GM18861 (cell line): ENCODE data around the gene SLC22A23.
"Not testable (repeated sequence)": the region's sequence is repeated elsewhere in the genome, so short reads cannot be mapped to it uniquely, and the experiment has no call there.

ENCODE experiments used
- ATAC-seq: cut with Tn5 transposase; IDR thresholded peaks from one replicate; pipeline ENCODE4 v1.9.1; 2021; ENCODE audit not compliant: unreplicated experiment

SLC22A23 gene

DNA sequence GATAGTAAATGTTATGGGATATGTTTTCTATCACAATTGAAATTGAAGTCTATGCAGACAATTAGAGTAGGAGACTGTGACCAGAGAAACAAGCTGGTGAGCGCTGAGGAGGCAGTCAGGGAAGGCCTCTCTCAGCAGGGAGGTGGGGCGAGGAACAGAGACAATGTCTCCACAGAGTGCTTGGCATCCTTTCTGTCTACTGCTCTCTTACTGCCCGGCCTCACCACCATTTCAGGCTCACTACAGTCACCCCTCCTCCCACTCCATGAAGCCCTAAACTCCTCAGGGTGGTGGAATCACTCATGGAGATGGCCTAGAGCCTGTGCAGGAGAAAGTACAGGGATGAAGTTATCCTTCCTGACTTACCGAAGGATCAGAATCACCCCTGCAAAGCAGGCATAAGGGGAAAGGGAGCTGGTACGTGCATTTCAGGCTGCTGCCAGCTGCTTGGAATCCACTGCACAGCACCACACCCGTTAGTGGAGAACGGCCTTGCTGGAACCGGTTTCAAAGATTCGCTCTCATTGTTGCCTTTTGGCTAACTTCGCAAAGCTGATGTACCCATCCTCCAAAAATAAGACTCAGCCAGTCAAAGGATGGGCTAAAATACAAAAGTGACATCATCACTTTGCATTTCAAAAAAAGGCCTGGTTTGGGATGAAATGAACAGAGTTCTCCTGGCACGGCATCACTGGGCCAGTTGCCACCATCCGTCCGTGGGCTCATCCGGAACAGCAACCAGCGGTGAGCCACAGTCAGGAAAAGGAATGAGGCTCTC is 67.3 kb downstream of the SLC22A23 start:
- no peak for ATAC-seq

DNA sequence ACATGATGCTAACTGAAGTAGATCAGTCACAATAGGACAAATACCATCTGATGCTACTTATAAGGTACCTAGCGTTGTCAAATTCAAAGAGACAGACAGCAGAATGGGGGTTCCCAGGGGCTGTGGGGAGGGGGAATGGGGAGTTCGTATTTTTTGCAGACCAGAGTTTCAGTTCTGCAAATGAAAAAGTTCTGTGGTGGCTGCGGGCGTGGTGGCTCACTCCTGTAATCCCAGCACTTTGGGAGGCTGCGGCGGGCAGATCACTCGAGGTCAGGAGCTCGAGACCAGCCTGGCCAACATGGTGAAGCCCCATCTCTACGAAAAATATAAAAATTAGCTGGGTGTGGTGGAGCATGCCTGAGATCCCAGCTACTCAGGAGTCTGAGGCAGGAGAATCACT is 68.1 kb downstream of the SLC22A23 start:
- ATAC-seq = no peak

DNA sequence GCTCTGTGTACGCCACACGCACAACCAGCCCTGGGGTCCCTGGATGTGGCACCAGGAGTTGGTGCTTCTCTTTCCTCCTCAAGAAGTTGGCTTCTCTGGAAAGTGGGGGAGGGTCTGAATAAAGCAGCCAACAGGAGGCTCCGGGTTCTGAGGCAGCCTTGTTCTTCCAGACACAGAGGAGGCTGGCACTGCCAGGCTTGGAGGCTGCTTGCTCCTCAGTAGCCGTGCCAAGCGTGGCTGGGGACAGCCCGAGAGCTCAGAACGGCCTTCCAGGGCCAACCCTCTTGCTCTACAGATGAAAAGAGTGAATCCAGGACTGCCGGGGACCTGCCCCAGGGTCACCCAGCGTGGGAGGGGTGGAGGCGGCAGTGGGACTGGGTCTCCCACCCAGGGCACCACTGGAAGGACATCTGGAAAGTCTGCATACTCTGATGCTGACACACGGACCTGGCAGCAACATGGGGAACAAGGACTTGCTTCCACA is 70.4 kb downstream of the SLC22A23 start:
- no peak for ATAC-seq

GRCh38 chr6:3385660-3386151 is 71.1 kb downstream of the SLC22A23 start:
- no peak for ATAC-seq

DNA sequence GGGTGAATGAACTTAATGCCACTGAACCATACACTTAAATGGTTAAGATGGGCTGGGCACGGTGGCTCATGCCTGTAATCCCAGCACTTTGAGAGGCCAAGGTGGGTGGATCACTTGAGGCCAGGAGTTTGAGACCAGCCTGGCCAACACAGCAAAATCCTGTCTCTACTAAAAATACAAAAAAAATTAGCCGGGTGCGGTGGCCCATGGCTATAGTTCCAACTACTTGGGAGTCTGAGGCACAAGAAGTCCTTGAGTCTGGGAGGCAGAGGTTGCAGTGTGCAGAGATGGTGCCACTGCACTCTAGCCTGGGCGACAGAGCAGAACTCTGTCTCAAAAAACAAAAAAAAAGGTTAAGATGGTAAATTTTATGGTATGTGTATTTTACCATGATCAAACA is 71.7 kb downstream of the SLC22A23 start:
- not testable (repeated sequence) for ATAC-seq

- ATAC-seq = no peak
Measured at GRCh38 chr6:3384241-3385143, 72.4 kb downstream of the SLC22A23 start.

- no peak for ATAC-seq
Measured at GRCh38 chr6:3383525-3383924, 73.3 kb downstream of the SLC22A23 start.

GRCh38 chr6:3382326-3383279 is 74.2 kb downstream of the SLC22A23 start:
- ATAC-seq = no peak

GRCh38 chr6:3381233-3381921 is 75.5 kb downstream of the SLC22A23 start:
- ATAC-seq = no peak

DNA sequence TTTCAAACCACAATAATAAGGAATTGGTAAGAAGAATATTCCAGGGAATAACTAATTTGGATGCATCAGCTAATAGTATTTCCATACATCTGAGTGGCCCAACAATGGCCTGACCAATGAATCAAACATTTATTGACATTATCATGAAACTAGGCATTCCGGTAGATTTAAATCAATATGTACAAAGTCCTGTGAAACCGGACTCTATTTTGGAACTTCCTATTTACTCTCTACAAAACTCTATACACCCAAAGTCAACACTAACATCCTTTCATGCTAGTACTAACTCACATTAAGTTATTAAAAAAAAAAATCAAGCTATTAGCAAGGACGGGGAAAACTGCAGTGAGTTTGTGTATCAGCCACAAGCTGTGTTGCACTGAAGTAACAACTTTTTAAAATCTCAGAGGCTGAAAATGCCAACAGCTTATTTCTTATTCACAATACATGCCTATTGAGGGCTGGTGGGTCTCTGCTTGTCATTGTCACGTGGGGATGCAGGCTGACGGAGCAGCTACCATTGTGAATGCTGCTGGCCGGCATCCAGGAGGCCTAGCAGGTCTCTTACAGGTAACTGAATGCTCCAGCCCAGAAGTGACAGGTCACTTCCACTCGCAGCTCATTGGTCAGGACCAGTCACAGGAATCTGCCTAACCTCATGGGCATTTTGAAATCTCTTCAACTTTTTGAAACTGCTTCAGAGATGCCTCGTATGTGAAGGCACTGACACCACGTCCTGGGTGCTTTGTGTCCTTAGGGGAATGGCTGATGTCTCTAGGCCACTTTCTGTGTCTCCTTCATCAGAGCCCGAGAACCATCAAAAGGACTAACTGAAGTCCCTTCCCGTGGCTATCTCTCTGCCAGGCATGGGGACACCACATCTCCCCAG is 76.3 kb downstream of the SLC22A23 start:
- ATAC-seq = no peak

DNA sequence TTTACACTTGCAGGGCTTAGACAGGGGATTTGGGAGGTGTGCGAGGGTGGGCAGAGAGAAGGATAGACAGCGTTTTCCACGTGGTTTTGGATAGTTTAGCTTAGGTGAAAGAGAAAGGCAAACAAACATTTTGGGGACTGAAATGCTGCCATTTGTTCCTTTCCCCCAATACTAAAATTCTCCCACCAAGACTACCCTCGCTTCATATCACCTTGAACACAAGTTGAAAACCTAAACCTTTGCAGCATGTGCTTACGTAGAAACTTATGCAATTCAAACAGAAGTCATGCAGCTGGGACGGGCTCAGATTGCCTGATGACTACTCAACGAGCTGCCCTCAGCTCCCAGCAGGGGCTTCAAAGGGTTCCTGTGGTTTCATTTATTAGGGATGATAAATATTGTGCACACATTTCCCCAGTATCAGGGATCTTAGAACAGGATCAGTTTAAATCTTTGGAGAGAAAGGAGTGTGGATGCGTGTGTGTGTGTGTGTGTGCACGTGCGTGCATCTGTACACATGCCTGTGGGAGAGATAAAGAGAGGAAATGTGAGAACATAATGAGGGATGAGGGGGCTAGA is 77.3 kb downstream of the SLC22A23 start:
- ATAC-seq = no peak

GRCh38 chr6:3378808-3379207 is 78.0 kb downstream of the SLC22A23 start:
- ATAC-seq = not testable (repeated sequence)

- not testable (repeated sequence) for ATAC-seq
Measured at GRCh38 chr6:3378398-3378782, 78.5 kb downstream of the SLC22A23 start.

DNA sequence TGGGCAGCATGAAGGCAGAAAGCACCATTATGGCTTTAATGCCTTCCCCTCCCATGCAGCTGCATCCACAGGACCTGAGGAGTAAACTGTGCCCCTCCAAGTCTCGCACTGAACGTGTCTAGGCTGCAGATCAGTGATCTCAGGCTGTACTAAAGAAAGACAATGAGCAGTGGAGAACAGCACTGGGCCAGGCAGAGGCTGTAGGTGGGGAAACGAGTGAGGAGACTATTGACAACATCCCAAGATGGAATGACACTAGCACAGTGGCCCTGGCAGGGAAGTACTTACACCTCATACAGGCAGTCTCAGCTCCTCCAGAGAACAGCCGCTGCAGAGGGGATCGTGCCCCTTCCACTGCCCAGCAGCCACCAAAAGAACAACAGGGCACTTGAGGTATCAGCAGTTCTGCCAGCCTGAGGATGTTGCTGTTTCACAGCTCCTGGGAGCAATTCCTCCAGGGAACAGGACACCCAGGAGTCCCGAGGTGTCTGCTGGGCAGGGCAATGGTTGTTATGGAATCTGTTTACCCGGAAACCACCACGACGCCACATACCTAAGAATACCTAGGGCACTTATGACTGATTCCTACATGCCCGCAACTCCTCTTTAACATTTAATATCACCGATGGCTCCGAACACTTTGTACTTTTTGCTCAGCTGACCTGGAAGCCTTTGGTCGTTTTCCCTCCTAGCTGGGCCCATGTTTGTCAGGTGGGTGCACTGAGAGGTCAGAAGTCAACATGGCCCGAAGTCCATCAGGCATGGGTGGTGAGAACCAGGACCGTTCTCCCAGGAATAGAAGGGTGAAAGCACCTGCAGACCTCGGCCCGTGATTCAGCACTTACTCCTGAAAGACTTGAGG is 79.1 kb downstream of the SLC22A23 start:
- no peak for ATAC-seq

DNA sequence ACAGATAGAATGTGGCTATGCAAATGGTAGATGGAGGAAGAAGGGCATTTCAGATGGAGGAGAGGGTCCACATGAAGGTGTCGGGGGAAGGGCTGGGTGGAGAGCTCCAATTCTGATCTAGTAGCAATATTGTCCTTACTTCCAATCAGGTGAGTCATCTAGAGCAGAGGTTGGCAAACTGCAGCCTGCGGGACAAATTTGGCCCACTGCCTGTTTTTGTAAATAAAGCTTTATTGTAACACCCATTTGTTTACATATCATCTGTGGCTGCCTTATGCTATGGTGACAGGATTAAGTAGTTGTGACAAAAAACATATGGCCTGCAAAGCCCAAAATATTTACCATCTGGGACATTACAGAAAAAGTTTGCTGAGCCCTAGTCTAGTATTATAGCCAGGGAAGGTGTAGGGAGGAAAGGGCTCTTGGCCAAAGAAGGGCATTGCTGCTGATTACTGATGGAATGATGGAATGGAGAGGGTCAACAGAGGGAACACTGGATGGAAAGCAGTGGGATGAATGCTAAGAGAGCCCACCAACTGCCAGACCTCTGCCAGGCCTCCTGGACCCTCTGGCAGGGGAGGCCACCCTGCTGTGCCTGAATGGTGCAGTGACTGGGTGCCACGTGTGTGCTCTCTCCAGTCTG is 79.8 kb downstream of the SLC22A23 start:
- no peak for ATAC-seq

DNA sequence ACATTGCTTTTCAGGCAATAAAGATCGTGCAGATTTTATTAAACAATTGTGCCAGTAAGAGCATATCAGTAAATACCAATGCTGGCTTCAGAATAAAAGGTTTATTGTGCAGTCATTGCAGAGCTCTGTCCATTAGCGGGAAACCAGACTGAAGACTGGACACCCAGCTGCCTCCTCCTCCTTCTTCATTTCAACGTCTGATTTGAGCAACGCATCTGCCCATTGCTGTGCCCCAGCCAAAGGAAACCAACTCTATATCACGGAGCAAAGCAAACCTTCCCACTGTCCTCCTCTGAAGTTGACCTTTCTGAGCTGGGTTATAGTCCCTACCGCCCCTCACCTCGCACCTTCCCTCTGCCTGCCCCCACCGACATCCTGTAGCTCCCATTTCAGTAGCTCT is 80.8 kb downstream of the SLC22A23 start:
- no peak for ATAC-seq

GRCh38 chr6:3373597-3374203 is 83.2 kb downstream of the SLC22A23 start:
- ATAC-seq = no peak
